Subcutaneous adipose tissue (tissue), 4 donors: ENCODE measurements around the gene MAGEB1. TPM values are rescaled to one million over a fixed set of nuclear protein-coding genes. Genes with fewer than 3 reads are reported as not detected.

Source experiments
- total RNA-seq, 4 donors: library from RNA; depleted of rRNA; stranded (reverse); fragments of >200 nt; gene quantifications; one replicate each; pipeline ENCODE4 v1.1.0, GENCODE V29; 2016
- TF ChIP-seq, protein P1 (sequence below): fragments of 450-650 bp; IDR thresholded peaks from one replicate; pipeline ENCODE4 v1.5.1; 2016; ENCODE audit warnings: low read depth, mild to moderate bottlenecking, control low read depth, antibody characterized with exemption, moderate library complexity

The MAGEB1 gene
- total RNA-seq, 4 donors from 2014 or later, result not detected

DNA sequence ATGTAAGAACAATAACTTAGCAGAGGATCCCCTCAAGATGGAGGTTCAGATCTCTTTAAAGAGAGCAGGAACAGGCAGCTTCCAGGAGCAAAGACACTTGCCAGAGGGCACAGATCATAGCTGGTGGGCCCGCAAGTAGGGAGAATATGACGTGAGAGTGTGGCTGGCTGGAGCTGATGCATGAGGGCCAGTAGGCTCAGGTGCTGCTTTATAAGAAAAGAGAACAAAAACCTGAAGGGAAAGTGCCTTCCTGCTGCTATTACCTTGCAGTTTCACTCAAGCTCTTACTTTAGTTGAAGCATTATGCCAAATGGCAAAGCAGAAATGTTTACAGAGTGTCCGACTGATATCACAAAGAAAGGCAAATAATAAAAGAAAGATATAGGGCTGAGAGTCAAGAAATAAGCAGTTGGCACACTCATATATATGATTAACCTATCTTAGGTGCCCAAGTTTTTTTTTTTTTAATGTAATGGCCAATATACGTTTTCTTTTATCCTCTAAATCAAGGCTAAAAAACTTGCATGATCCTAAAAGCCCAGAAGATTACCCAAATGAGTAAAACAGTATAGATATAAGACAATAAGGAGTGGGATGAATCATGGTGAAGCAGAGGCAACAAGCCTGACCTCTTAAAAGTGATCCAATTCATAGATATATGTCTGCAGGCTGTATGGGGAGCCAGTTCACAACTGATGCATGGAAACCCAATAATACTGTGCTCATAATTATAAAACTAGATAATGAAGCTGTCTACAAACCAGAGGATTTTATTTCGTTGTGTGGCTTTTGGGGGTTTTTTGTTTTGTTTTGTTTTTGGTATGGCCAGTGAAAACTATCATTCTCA, 49.7 kb downstream of the MAGEB1 start:
- TF ChIP-seq, protein P1, sequence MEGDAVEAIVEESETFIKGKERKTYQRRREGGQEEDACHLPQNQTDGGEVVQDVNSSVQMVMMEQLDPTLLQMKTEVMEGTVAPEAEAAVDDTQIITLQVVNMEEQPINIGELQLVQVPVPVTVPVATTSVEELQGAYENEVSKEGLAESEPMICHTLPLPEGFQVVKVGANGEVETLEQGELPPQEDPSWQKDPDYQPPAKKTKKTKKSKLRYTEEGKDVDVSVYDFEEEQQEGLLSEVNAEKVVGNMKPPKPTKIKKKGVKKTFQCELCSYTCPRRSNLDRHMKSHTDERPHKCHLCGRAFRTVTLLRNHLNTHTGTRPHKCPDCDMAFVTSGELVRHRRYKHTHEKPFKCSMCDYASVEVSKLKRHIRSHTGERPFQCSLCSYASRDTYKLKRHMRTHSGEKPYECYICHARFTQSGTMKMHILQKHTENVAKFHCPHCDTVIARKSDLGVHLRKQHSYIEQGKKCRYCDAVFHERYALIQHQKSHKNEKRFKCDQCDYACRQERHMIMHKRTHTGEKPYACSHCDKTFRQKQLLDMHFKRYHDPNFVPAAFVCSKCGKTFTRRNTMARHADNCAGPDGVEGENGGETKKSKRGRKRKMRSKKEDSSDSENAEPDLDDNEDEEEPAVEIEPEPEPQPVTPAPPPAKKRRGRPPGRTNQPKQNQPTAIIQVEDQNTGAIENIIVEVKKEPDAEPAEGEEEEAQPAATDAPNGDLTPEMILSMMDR, result no peak

DNA sequence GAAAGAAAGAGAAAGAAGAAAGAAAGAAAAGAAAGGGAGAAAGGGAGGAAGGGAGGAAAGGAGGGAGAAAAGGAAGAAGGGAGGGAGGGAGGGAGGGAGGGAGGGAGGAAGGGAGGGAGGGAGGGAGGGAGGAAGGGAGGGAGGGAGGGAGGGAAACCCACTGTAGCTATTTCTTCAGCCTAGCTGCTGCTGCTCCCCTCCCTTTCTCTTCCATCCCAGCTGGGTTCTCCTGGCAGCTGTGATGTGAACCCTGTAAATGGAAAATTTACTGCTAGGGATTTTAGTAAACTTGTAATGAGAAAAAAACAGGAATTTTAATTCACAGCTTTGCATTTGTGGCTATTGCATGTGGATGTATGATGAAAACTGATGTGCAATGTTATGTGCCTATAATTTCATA, 54.3 kb downstream of the MAGEB1 start:
- TF ChIP-seq, protein P1, result no peak

Other genes with a start within 250 kb of the MAGEB1 start
- not detected for gene MAGEB2, start 31.6 kb upstream of the MAGEB1 start, total RNA-seq
- gene MAGEB3, start 16.5 kb upstream of the MAGEB1 start, total RNA-seq, result not detected
- gene MAGEB4, start 5.1 kb upstream of the MAGEB1 start, total RNA-seq, result not detected
- gene NR0B1, start 62.2 kb downstream of the MAGEB1 start, total RNA-seq, result under 1 TPM in 1 of 4 donors, not detected in 3; 0.34 TPM